ENCODE data around the gene HSD17B12. TPM values are rescaled to one million over a fixed set of nuclear protein-coding genes. Genes with fewer than 3 reads are reported as not detected.

HSD17B12 gene
- total RNA-seq, 1 donor from 2014 or later: 48.4 TPM

GRCh38 chr11:43747130-43747802, 66.7 kb downstream of the HSD17B12 start:
- H3K27ac ChIP-seq: no peak overlapping the region
- H3K9me3 ChIP-seq: no peaks in the 10 kb centered on the region
- DNase-seq (ENCODE audit: extremely low spot score in 2 of 2): no peak
- no peaks in the 10 kb centered on the region for H3K36me3 ChIP-seq
- H3K4me3 ChIP-seq: no peak overlapping the region
- no peak for TF ChIP-seq POLR2AphosphoS5 (IDR thresholded peaks at IDR 0.05; ENCODE audit: insufficient read depth in 1 of 2, low read depth in 1 of 2)
- no peak for TF ChIP-seq CTCF (IDR thresholded peaks at IDR 0.05)
- TF ChIP-seq POLR2A (IDR thresholded peaks at IDR 0.05): no peak
- no peaks in the 10 kb centered on the region for H3K4me1 ChIP-seq
- no peaks in the 10 kb centered on the region for H3K27me3 ChIP-seq
- intact Hi-C loops (cut with DNase I): no loop called here

- intact Hi-C loops (cut with DNase I): no loop called here
Measured at GRCh38 chr11:43748095-43748494, 67.6 kb downstream of the HSD17B12 start.

DNA sequence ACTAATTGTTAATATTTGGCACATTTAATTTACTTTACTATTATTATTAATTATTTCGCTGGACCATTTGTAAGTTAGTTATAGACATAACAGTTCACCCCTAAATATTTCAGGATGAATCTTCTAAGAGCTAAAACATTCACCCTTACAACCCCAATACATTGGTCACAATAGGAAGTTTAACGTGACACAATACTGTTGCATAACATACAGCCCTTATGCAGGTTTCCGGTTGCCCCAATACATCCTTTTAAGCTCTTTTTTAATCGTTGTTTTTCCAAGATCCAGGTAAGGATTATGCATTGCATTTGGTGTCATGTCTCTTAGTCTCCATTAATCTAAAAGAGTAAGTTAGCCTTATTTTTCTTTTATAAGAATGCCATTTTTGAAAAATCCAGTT, 71.2 kb downstream of the HSD17B12 start:
- intact Hi-C loops (cut with DNase I): no loop called here
- no peaks in the 10 kb centered on the region for H3K9me3 ChIP-seq
- TF ChIP-seq POLR2A (IDR thresholded peaks at IDR 0.05) (no peak), CTCF (IDR thresholded peaks at IDR 0.05) (no peak), POLR2AphosphoS5 (IDR thresholded peaks at IDR 0.05; ENCODE audit: insufficient read depth in 1 of 2, low read depth in 1 of 2) (no peak)
- no peak for DNase-seq (ENCODE audit: extremely low spot score in 2 of 2)
- no peaks in the 10 kb centered on the region for H3K4me1 ChIP-seq
- H3K27me3 ChIP-seq: no peaks in the 10 kb centered on the region
- H3K36me3 ChIP-seq: peaks cover 0 to 23% of the 10 kb centered on the region in 2 donors
- H3K4me3 ChIP-seq: no peak overlapping the region
- no peak overlapping the region for H3K27ac ChIP-seq

More at GRCh38 chr11:43748095-43748494, 67.6 kb downstream of the HSD17B12 start:
- no peaks in the 10 kb centered on the region for H3K36me3 ChIP-seq
- no peaks in the 10 kb centered on the region for H3K27me3 ChIP-seq
- TF ChIP-seq POLR2AphosphoS5 (IDR thresholded peaks at IDR 0.05; ENCODE audit: insufficient read depth in 1 of 2, low read depth in 1 of 2): no peak
- TF ChIP-seq POLR2A (IDR thresholded peaks at IDR 0.05): no peak
- no peak for TF ChIP-seq CTCF (IDR thresholded peaks at IDR 0.05)
- H3K4me1 ChIP-seq: no peaks in the 10 kb centered on the region
- no peaks in the 10 kb centered on the region for H3K9me3 ChIP-seq
- H3K4me3 ChIP-seq: no peak overlapping the region
- DNase-seq (ENCODE audit: extremely low spot score in 2 of 2): no peak
- no peak overlapping the region for H3K27ac ChIP-seq

DNA sequence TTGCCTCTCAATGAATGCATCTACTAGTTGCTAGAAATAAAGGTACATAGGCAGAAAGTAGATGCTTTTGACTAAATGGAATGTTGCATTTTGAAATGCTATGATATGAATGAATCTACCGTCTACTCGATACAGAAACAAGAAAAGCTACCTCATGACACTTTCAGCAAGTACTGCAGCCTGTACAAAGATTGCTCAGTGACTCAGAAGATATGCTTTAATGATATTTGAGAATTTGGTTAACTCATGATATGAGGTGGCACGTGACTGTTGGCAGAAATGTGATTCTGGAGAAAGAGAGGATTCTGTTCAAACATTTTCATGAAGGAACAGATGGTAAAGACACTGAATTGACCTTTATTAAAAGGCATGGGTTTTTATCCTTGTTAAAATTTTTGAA, 76.0 kb downstream of the HSD17B12 start:
- no peaks in the 10 kb centered on the region for H3K4me1 ChIP-seq
- no peaks in the 10 kb centered on the region for H3K27me3 ChIP-seq
- peaks cover 0 to 25% of the 10 kb centered on the region in 2 donors for H3K36me3 ChIP-seq
- TF ChIP-seq CTCF (IDR thresholded peaks at IDR 0.05) (no peak), POLR2AphosphoS5 (IDR thresholded peaks at IDR 0.05; ENCODE audit: insufficient read depth in 1 of 2, low read depth in 1 of 2) (no peak), POLR2A (IDR thresholded peaks at IDR 0.05) (no peak)
- no peak overlapping the region for H3K4me3 ChIP-seq
- no peaks in the 10 kb centered on the region for H3K9me3 ChIP-seq
- intact Hi-C loops (cut with DNase I): no loop called here
- no peak overlapping the region for H3K27ac ChIP-seq
- no peak for DNase-seq (ENCODE audit: extremely low spot score in 2 of 2)

DNA sequence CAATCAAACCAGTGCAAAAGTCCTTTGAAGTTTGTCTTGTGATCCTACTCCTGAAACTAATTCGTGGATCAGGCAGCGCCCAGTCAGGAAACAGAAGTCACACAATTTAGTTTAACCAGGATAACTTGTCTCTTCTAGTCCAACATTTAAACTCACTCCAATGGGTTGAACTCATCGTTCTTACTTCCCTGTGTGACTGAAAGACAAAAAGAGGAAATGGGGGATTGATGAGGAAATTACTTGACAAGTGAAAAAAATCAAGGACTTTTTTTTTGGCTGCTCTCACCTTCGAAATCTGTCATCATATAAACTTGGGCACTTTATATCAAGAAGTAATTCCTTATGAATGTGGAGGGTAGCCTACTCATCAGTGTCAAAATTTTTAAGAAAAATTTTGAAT, 78.4 kb downstream of the HSD17B12 start:
- peaks cover 0 to 21% of the 10 kb centered on the region in 2 donors for H3K36me3 ChIP-seq
- intact Hi-C loops (cut with DNase I): no loop called here
- TF ChIP-seq POLR2AphosphoS5 (IDR thresholded peaks at IDR 0.05; ENCODE audit: insufficient read depth in 1 of 2, low read depth in 1 of 2) (no peak), CTCF (IDR thresholded peaks at IDR 0.05) (no peak)
- no peaks in the 10 kb centered on the region for H3K27me3 ChIP-seq
- H3K4me1 ChIP-seq: no peaks in the 10 kb centered on the region
- DNase-seq (ENCODE audit: extremely low spot score in 2 of 2): no peak
- H3K9me3 ChIP-seq: no peaks in the 10 kb centered on the region
- no peak overlapping the region for H3K4me3 ChIP-seq
- H3K27ac ChIP-seq: no peak overlapping the region
